ENCODE data around the gene MFRP. TPM values are rescaled to one million over a fixed set of nuclear protein-coding genes. Genes with fewer than 3 reads are reported as not detected.

The MFRP gene
- total and polyA plus RNA-seq, 9 of the 15 experiments (the other 6 are each of a cell fraction or from before 2014, with no cell fraction given) = not detected

DNA sequence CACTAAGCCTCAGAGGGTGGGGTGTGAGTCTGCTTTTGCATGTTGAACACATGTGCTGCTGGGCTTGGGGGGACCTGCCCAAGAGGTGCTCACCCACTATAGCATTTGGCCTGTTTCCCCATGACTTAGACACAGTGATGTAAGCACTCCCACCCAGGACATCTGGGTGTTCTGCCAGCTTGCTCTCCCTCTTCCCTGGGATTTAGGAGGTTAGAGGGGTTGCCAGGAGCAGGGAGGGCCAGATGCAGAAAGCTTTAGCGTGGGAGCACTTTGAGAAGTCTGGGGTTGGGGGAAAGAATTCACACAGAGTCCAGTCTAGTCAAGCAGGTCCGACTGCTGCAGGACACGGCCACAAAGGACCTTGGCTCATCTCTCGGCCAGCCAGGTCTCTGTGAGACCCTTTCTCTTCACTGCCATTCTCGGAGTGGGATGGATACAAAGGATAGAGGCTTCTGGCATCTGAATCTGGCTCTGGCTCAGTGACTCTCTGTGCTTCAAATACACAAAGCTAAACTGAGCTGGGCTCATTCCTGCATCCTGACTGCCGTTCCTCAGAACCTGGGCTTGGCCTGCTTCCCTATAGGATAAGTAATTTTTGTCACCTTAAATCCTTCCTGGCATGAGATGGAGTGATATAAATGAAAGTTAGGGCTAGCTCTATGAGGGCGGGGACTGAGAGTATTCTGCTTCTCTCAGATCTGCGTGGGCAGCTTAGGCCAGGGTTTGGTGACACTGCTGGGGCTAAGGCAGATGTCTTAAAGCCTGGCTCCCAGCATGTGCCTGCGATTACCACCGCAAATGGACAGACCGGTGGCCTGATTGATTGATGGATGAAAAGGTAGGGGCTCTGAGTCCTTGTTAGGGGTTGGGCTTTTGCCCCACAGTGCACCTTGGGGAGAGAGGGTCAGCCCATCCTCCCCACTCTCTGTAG lies 20.4 kb upstream of the MFRP start:
- no peaks in the 10 kb centered on the region for H4K20me1 ChIP-seq (replicated peaks; ENCODE audit: control insufficient read depth, insufficient read depth, low read length)
- ChIA-PET CTCF (ENCODE audit: low intra/inter-chr PET ratio) (interaction anchor here (0.9 kb wide), 1 partner anchor 14 kb away, joined by 3 read pairs; no protein-coding TSS in a partner anchor), POLR2A (interaction anchor here (1.0 to 2.8 kb wide), 2 partner anchors 12 to 194 kb away, joined by 3 to 34 read pairs; partner anchors contain the start of gene USP2)
- no peaks in the 10 kb centered on the region for H3K9me3 ChIP-seq (replicated peaks; ENCODE audit: control insufficient read depth, insufficient read depth, low read depth, low read length)
- no peak for ATAC-seq
- peaks cover 18% of the 10 kb centered on the region; the same call in 2 of the 3 replicates for H3K79me2 ChIP-seq (ENCODE audit: control insufficient read depth, insufficient read depth, low read length)
- FAIRE-seq = no peak
- TF ChIP-seq FOXK1 (CRISPR knock-in tag; IDR thresholded peaks at IDR 0.05; ENCODE audit: borderline replicate concordance) = no peak
- no peak for TF ChIP-seq PRMT5 (CRISPR knock-in tag; IDR thresholded peaks at IDR 0.05)
- TF ChIP-seq SMARCB1 (IDR thresholded peaks at IDR 0.05; ENCODE audit: insufficient read length, low read depth) = no peak
- TF ChIP-seq ELK1 (CRISPR knock-in tag; IDR thresholded peaks at IDR 0.05) = no peak
- TF ChIP-seq, protein P1, sequence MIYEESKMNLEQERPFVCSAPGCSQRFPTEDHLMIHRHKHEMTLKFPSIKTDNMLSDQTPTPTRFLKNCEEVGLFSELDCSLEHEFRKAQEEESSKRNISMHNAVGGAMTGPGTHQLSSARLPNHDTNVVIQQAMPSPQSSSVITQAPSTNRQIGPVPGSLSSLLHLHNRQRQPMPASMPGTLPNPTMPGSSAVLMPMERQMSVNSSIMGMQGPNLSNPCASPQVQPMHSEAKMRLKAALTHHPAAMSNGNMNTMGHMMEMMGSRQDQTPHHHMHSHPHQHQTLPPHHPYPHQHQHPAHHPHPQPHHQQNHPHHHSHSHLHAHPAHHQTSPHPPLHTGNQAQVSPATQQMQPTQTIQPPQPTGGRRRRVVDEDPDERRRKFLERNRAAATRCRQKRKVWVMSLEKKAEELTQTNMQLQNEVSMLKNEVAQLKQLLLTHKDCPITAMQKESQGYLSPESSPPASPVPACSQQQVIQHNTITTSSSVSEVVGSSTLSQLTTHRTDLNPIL (CRISPR knock-in tag; IDR thresholded peaks at IDR 0.05) = no peak
- DNase-seq (ENCODE audit: extremely low read depth in 1 of 4, low spot score in 3 of 4) = no peak
- no peak overlapping the region for H3K4me3 ChIP-seq
- peak overlapping the region in 1 of 2 experiments; percentile 70; a peak in 2 of 4 replicates for H3K9ac ChIP-seq (ENCODE audit: insufficient read depth in 1 of 2, low read depth in 2 of 2, low read length in 2 of 2)
- H3K4me2 ChIP-seq (ENCODE audit: insufficient read depth, low read length) = no peak overlapping the region
- in situ Hi-C loops (cut with MboI) (no loop called here), intact Hi-C loops (cut with micrococcal nuclease) (no loop called here)
- H2AFZ ChIP-seq (ENCODE audit: low read depth, low read length) = no peak overlapping the region
- H3K36me3 ChIP-seq (ENCODE audit: control insufficient read depth, insufficient read depth, low read length) = peaks cover 7% of the 10 kb centered on the region; the same call in 1 of the 3 replicates
- BruUV-seq (replicated peaks) = no TSS peak
- WGBS (ENCODE audit: insufficient coverage, low coverage, missing lambda C conversion rate) = 74% methylated on average over 11 of the region's 11 CpGs
- H3K4me1 ChIP-seq (replicated peaks in 1 of 2; ENCODE audit: control insufficient read depth in 2 of 2, insufficient read depth in 2 of 2, low read length in 2 of 2) = peaks cover 65 to 68% of the 10 kb centered on the region in 2 experiments
- peaks cover 5% of the 10 kb centered on the region for H3K9me1 ChIP-seq (ENCODE audit: control insufficient read depth, insufficient read depth, low read length)
- no peak overlapping the region for H3K27ac ChIP-seq (ENCODE audit: extremely low read depth, low read depth, low read length)
- H3K27me3 ChIP-seq (ENCODE audit: control insufficient read depth in 2 of 2, insufficient read depth in 2 of 2, low read length in 2 of 2) = no peaks in the 10 kb centered on the region

Data from K562 (cell line).